ENCODE results near the gene RELB. TPM values are rescaled to one million over a fixed set of nuclear protein-coding genes. Genes with fewer than 3 reads are reported as not detected.
A peak's percentile ranks its signal among the peaks of the same experiment; 100 is the strongest.

RELB gene
- total and polyA plus RNA-seq, 9 of the 15 experiments (the other 6 are each of a cell fraction or from before 2014, with no cell fraction given): 0.15 to 1.1 (median 0.28) TPM; not detected in 2

DNA sequence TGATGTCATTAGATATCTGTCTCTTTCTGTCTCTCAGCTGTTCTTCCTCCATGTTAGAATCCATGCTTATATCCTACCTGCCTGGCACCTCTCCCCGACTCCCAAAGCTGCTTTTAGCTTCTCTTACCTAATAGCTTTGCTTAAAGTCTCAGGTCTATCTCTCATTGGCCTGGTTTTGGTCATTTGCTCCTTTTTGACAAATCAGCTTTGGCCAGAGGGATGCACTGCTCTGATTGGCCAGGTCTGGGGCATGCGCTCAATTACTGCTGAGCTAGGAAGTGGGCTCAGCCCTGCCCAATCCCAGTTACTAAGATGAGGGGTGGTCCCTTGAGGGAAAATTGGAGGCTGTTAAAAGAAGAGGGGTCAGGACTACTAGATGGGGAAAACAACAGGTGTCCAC lies 26.1 kb downstream of the RELB start:
- intact Hi-C loops (cut with micrococcal nuclease): no loop called here
- Histone ChIP-seq H4K20me1 (replicated peaks; ENCODE audit: control insufficient read depth, insufficient read depth, low read length) (no peaks in the 10 kb centered on the region), H3K9ac (ENCODE audit: insufficient read depth in 1 of 2, low read depth in 2 of 2, low read length in 2 of 2) (no peak overlapping the region), H3K4me3 (no peak overlapping the region), H3K36me3 (ENCODE audit: control insufficient read depth, insufficient read depth, low read length) (no peaks in the 10 kb centered on the region), H3K4me2 (ENCODE audit: insufficient read depth, low read length) (no peak overlapping the region), H3K27me3 (ENCODE audit: control insufficient read depth in 2 of 2, insufficient read depth in 2 of 2, low read length in 2 of 2) (no peaks in the 10 kb centered on the region; a peak in 1 of 5 replicates), H2AFZ (ENCODE audit: low read depth, low read length) (peak overlapping the region; percentile 26; the same call in 1 of the 2 replicates), H3K27ac (ENCODE audit: extremely low read depth, low read depth, low read length) (no peak overlapping the region), H3K9me1 (ENCODE audit: control insufficient read depth, insufficient read depth, low read length) (no peaks in the 10 kb centered on the region), H3K79me2 (ENCODE audit: control insufficient read depth, insufficient read depth, low read length) (no peaks in the 10 kb centered on the region), H3K4me1 (replicated peaks in 1 of 2; ENCODE audit: control insufficient read depth in 2 of 2, insufficient read depth in 2 of 2, low read length in 2 of 2) (peaks cover 0 to 5% of the 10 kb centered on the region in 2 experiments; a peak in 3 of 5 replicates), H3K9me3 (replicated peaks; ENCODE audit: control insufficient read depth, insufficient read depth, low read depth, low read length) (peaks cover 4% of the 10 kb centered on the region)
- TF ChIP-seq NRF1 (conservative IDR thresholded peaks at IDR 0.05 in 1 of 2, IDR thresholded peaks at IDR 0.05 in 1 of 2): peak; percentile 44 to 56
- peak; percentile 55; the same call in 1 of the 2 replicates for TF ChIP-seq USF1 (CRISPR knock-in tag; IDR thresholded peaks at IDR 0.05)
- TF ChIP-seq L3MBTL2 (IDR thresholded peaks at IDR 0.05): no peak
- ChIA-PET POLR2A (interaction anchor here (0.7 kb wide), 1 partner anchor 64 kb away, joined by 3 read pairs; no protein-coding TSS in a partner anchor), CTCF (ENCODE audit: low intra/inter-chr PET ratio) (no interaction called here)
- no TSS peak for BruUV-seq (replicated peaks)
- DNase-seq (ENCODE audit: extremely low read depth in 1 of 4, low spot score in 3 of 4) (peak in 1 of 4 experiments; percentile 46), ATAC-seq (peak; percentile 83), FAIRE-seq (no peak)
- 10% methylated on average over 2 of the region's 2 CpGs for WGBS (ENCODE audit: insufficient coverage, low coverage, missing lambda C conversion rate)
- in situ Hi-C loops (cut with MboI): no loop called here

- no TSS peak for BruUV-seq (replicated peaks)
- POLR2A ChIA-PET: no interaction called here
- Histone ChIP-seq H4K20me1 (replicated peaks; ENCODE audit: control insufficient read depth, insufficient read depth, low read length) (no peaks in the 10 kb centered on the region), H3K4me2 (ENCODE audit: insufficient read depth, low read length) (no peak overlapping the region), H3K4me1 (replicated peaks in 1 of 2; ENCODE audit: control insufficient read depth in 2 of 2, insufficient read depth in 2 of 2, low read length in 2 of 2) (peaks cover 0 to 13% of the 10 kb centered on the region in 2 experiments; a peak in 3 of 5 replicates), H3K9ac (ENCODE audit: insufficient read depth in 1 of 2, low read depth in 2 of 2, low read length in 2 of 2) (no peak overlapping the region), H3K27ac (ENCODE audit: extremely low read depth, low read depth, low read length) (no peak overlapping the region), H2AFZ (ENCODE audit: low read depth, low read length) (no peak overlapping the region), H3K27me3 (ENCODE audit: control insufficient read depth in 2 of 2, insufficient read depth in 2 of 2, low read length in 2 of 2) (no peaks in the 10 kb centered on the region; a peak in 1 of 5 replicates), H3K79me2 (ENCODE audit: control insufficient read depth, insufficient read depth, low read length) (no peaks in the 10 kb centered on the region), H3K9me1 (ENCODE audit: control insufficient read depth, insufficient read depth, low read length) (no peaks in the 10 kb centered on the region), H3K4me3 (no peak overlapping the region), H3K36me3 (ENCODE audit: control insufficient read depth, insufficient read depth, low read length) (no peaks in the 10 kb centered on the region), H3K9me3 (replicated peaks; ENCODE audit: control insufficient read depth, insufficient read depth, low read depth, low read length) (peaks cover 7% of the 10 kb centered on the region)
- intact Hi-C loops (cut with micrococcal nuclease): no loop called here
- no peak for FAIRE-seq
- no peak for DNase-seq (ENCODE audit: extremely low read depth in 1 of 4, low spot score in 3 of 4)
- CTCF ChIA-PET (ENCODE audit: low intra/inter-chr PET ratio): no interaction called here
- TF ChIP-seq HOXB6 (CRISPR knock-in tag; IDR thresholded peaks at IDR 0.05; ENCODE audit: borderline replicate concordance): no peak
- TF ChIP-seq ARID2 (IDR thresholded peaks at IDR 0.05): no peak
- TF ChIP-seq POLR2AphosphoS5 (IDR thresholded peaks at IDR 0.05; ENCODE audit: control insufficient read depth, insufficient read depth, low read depth, low read length): no peak
- peak; percentile 78 for TF ChIP-seq RBM25 (IDR thresholded peaks at IDR 0.05; ENCODE audit: low read depth, low read length, severe bottlenecking)
- peak; percentile 16 for TF ChIP-seq ZFP36 (IDR thresholded peaks at IDR 0.05; ENCODE audit: low read depth, low read length, partially characterized antibody)
- no peak for TF ChIP-seq USF1 (CRISPR knock-in tag; IDR thresholded peaks at IDR 0.05)
- TF ChIP-seq, protein P1, sequence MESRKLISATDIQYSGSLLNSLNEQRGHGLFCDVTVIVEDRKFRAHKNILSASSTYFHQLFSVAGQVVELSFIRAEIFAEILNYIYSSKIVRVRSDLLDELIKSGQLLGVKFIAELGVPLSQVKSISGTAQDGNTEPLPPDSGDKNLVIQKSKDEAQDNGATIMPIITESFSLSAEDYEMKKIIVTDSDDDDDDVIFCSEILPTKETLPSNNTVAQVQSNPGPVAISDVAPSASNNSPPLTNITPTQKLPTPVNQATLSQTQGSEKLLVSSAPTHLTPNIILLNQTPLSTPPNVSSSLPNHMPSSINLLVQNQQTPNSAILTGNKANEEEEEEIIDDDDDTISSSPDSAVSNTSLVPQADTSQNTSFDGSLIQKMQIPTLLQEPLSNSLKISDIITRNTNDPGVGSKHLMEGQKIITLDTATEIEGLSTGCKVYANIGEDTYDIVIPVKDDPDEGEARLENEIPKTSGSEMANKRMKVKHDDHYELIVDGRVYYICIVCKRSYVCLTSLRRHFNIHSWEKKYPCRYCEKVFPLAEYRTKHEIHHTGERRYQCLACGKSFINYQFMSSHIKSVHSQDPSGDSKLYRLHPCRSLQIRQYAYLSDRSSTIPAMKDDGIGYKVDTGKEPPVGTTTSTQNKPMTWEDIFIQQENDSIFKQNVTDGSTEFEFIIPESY (CRISPR knock-in tag; IDR thresholded peaks at IDR 0.05): peak; percentile 51; the same call in 1 of the 2 replicates
- in situ Hi-C loops (cut with MboI): no loop called here
- no peak for ATAC-seq
- WGBS (ENCODE audit: insufficient coverage, low coverage, missing lambda C conversion rate): 56% methylated on average over 6 of the region's 6 CpGs
Observed at GRCh38 chr19:45030825-45031224, 29.6 kb downstream of the RELB start.

Measured in K562 (cell line).